Measurements from ENCODE around the gene BOD1.
A peak's percentile ranks its signal among the peaks of the same experiment; 100 is the strongest.

The BOD1 gene

DNA sequence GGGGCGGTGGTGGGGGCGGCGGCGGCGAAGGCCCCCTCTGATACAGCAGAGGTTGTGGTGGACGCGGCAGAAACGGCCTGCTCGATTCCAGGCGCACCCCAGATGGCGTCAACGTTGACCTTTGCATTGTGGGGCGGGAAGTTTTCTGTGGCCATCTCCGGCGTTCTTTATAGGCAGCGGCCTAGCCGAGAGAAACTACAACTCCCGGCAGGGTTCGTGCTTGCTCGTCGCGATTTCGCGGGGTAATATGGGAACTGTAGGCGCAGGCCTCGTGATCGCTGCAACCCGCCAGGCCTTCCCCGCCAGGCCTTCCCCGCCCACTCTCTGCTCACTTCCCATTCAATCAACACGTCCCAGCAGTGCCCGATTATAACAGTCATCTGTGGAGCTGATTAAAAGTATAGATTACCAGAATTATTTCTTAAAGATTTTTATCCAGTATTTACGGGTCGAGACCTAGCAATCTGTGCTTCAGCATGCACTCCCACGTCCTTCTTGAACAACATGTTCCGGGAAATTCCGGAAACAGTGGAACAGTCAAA is at the start of gene BOD1:
BOD1 (minus strand) TSS at position 74 of the 542 bp plus-strand sequence. CDS start 214 bp downstream, outside the sequence.
- peak; percentile 75 for DNase-seq

DNA sequence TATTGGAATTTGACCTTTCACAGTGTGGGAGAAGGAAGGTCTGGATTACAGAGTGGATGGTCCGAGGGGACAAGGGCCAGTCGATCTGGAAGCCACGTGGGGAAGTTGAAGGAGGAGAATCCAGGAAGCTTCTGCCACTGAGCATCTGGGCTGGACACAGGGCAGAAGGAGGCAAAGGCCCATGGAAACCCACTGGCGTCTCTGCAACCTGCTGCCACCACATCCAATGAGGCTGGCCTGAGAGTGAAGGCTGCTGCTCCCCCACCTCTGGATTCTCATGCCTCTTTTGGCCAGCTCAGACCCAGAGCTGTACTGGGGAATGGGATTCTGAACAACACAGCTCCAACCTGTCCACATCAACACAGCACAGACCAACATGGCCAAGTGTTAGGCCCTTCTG is 48.9 kb upstream of the BOD1 start:
- no peak for DNase-seq

- no peak for DNase-seq
These were observed 47.7 kb upstream of the BOD1 start for GRCh38 chr5:173664154-173664526.

DNA sequence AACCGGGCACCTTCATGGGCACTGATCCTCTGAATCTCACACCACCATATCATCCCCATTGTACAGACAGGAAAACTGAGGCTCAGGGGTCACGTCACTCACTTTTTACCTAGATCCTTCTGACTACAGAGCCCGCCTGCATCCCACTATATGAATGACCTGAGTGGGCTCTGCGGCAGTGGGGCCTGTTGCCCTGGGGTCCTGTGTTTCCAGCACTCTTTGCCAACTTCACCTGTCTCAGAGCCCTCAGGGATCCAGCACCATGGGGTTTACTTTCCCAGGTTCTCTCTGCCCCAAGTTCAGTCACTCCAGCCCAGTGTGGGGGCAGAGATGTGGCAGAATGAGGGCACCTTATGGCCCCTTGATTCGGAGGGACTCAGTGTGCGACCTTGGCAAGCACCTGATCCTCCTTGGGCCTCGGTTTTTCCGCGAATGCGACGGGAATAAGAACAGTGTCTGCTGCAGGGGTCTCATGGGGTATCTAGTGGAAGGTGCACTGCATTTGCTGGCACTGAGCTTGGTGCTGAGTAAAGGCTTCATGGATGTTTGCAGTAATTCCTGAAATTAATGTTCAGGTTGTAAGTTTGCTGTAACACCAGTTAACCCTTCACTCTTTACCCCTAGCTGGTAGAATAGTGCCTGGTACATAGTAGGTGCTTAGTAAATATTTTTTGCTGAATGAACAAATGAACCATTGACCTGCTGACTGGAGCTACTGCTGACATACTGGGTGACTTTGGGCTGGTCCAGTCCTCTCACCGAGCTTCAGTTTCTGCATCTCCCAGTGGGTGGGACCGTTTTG is 47.1 kb upstream of the BOD1 start:
- DNase-seq, result no peak

DNA sequence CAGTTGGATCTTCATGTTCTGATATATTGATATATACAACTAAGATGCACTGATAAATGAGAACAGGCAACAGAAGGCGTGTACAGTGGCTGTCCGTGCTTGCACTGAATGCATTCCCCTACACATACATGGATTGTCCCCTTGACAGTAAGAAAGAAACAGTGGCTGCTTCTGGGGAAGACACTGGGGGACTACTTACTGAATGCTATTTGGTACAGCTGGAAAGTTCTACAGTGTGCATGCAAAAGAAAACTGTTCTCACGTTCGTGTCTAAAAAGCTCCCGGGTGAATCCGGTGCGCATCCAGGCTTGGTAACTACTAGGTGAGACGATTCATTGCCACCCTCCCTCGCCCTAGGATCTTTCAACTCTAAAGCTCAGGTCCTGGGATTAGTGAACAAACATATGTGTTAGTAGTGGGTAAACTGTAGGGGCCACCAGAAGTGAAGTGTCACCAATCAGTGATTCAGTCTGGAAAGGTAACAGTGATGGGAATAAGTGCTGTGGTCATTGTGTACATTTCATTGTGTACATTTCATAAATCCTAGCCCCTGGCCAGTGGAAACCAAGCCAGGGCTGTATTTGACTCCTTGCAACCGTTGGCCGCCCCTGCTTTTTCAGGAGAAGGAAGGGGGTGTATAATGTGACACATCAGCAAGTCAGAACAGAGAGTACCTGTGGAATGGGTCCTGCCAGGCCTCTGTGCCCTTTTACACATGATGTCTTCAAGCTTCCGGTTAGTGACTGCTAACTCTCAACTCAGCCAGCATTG is 46.3 kb upstream of the BOD1 start:
- DNase-seq, result no peak

- no peak for DNase-seq
These were observed 44.2 kb upstream of the BOD1 start for GRCh38 chr5:173660481-173661280.

DNA sequence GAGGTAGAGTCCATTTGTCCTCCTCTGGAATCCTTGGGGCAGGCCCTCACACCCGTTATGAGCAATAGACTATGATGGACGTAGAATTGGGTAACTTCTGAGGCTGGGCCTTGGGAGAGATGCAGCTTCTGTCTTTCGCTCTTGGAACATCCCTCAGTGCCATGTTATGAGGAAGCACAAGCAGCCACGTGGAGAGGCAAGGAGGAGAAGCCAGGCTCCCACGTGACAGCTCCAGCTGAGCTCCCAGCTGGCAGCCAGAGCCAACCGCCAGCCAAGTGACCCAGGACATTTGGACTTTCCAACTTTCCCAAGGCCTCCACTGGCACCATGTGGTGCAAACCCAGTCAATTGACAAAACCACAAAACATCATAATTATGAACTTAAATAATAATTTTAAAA is 43.0 kb upstream of the BOD1 start:
- DNase-seq, result no peak

DNA sequence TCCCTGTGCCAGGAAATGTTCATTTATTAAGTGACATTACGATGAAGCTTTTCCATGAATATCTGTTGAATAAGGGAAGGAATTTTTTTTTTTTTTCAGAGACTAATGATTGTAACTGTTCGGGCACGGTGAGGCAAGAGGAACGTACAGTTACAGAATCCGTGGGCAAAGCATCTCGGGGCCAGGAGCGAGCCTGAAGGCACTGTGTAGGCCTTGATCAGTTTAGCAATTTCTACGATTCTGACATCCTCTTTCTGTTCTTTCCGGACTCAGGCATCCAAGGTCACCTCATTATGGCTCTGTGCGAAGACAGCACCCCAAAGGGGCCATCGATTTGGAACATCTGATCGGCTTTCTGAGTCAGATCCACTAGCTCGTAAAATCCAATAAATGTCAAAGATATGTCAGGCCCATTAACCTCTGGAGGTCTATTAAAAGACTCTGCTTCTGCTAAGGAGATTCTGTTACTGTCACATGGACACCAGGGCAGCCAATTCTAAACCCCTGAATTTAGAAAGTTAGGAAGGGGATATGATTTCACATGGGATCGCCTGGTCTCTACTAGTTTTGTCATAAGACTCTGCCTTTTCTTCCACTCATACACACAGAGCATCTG is 41.4 kb upstream of the BOD1 start:
- DNase-seq, result no peak

GRCh38 chr5:173655196-173655797 is 38.8 kb upstream of the BOD1 start:
- no peak for DNase-seq

DNA sequence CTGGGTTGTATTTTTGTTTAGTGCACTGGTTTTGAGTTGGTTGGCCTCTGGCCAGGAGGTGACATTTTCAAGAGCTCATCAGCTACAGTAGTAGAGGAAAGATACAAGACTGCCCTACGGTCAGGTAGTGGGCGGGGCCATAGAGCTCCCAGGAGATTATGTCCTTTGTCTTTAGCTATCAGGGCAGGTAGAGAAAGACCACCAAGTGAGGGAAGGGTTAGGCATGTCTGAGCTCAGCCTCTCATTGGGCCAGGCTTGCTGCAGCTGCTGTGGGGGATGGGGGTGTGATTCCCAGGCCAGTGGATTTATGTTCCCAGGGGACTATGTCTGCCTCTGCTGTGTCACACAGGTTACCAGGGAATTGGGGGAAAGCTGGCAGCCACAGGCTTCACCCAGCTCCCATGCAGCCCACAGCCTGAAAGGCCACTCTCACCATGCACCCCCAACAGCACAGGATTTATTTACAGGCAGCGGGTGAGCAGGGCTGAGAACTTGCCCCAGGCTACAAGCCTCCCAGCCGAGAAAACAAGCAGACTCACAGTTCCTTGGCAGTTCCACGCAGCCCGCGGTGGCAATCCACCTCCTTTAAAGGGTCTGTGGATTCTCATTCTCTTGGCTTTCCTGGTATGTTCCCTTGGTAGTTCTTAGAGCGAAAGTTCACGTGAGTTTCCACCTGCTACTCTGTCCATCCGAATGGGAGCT is 37.5 kb upstream of the BOD1 start:
- no peak for DNase-seq

GRCh38 chr5:173648308-173648866 is 31.9 kb upstream of the BOD1 start:
- no peak for DNase-seq

DNA sequence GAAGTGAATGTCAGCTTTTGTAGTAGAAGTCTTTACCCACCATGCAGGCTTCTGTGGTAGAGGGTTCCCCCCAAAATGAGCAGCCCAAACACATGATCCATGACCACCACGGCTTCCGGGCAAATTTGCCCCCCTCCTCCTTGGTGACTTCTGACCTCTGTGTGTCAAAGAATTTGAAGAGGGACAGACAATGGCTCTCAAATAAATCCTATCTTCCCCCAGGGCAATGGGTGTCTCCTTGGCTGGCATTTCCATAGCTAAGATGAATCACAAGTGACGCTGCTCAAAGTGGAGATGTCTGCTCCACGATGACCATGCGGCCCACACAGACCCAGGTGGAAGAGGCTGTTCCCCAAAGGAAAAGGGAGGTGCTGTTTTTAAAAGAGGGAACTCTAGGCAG is 30.2 kb upstream of the BOD1 start:
- DNase-seq, result no peak

GRCh38 chr5:173645890-173646574 is 29.6 kb upstream of the BOD1 start:
- no peak for DNase-seq

DNA sequence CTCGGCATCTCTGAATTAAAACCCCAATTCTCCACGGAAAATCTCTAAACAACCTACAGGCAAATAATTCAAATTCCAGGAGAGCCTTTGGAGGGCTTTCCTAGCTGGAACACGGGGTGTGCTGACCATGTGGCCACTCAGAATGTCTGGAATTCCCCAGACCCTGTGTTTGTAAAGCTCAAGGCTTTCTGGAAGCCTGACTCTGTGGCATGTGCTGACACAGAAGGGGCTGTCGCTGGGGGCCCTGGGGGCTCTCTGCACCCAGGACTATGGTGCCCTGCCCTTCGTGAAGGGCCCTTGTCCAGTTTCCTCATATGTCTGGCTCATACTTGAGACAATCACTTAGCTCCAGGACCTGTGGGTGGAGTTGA is 29.0 kb upstream of the BOD1 start:
- no peak for DNase-seq

DNA sequence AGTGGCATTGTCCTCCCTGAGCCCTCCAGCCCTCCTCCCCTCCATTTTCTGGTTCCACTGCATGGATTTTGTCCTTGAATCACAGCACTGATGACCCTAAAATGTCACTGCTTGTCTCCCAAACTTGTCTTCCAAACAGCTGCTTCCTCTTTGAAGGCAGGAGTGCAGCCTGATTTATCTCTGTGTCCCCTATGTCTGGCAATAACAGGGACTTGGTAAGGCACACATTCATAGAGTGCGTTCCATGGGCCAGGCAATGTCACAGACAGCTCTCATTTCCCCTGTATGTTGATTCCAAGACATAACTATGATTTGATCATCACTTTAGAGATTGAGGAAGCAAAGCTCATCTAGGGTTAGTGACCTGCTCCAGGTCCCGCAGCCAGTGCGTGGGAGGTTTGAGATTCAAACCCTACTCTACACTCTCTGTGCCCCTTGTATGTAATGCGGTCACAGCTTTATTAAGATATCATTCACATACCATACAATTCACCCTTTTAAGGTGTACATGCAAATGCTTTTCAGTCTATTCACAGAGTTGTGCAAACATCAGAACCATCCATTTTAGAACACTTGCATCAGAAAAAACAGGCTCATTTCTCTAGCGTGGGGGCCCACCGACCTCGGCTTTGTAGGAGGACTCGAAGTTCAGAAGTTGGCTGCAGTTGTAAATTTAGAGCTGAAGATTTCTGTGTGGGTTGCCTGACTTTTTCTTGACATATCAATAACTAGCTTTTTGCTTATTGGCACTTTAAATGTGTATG is 28.4 kb upstream of the BOD1 start:
- DNase-seq, result no peak

- DNase-seq, result no peak
These were observed 27.5 kb upstream of the BOD1 start for GRCh38 chr5:173643964-173644363.

DNA sequence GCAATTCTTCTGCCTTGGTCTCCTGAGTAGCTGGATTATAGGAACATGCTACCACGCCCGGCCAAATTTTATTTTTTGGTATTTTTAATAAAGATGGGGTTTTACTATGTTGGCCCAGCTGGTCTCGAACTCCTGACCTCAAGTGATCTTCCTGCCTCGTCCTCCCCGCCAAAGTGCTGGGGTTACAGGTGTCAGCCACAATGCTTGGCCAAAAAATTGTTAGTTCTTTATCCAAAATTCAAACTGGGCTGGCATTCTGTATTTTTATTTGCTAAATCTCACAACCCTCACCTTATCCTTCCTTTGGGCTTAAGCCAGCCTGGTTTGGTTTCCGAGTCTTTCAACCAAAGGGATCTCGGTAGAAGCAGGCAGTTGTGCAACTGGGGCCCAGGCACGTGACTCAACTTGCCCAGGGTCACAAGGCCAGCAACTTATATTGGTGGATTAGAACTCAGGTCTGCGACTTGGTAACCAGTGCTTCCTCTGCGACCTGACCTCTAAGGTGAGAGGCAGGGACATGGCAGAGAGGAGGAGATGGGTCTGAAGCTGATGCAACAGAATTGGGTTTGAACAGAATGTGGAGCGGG is 26.5 kb upstream of the BOD1 start:
- DNase-seq, result no peak

GRCh38 chr5:173642191-173642816 is 25.9 kb upstream of the BOD1 start:
- no peak for DNase-seq

- no peak for DNase-seq
These were observed 23.8 kb upstream of the BOD1 start for GRCh38 chr5:173640156-173640804.
